Upper lobe of right lung (tissue), 1 donor: ENCODE data around the gene FAT3. TPM values are rescaled to one million over a fixed set of nuclear protein-coding genes. Genes with fewer than 3 reads are reported as not detected.

Experiments used
- ATAC-seq: fragments of 200-7000 bp; cut with Tn5 transposase; one replicate; pipeline ENCODE4 v1.9.1; 2020; ENCODE audit warnings: mild to moderate bottlenecking, moderate library complexity
- DNase-seq: peaks from one replicate; pipeline ENCODE4 v3.0.0-alpha.2; 2020
- H3K27ac ChIP-seq: fragments of 200-600 bp; one replicate; pipeline ENCODE4 v1.8.0; 2022
- H3K27me3 ChIP-seq: fragments of 200-600 bp; one replicate; pipeline ENCODE4 v1.8.0; 2022; ENCODE audit warnings: mild to moderate bottlenecking
- H3K36me3 ChIP-seq: fragments of 200-600 bp; one replicate; pipeline ENCODE4 v1.8.0; 2022
- H3K4me1 ChIP-seq: fragments of 200-600 bp; one replicate; pipeline ENCODE4 v1.8.0; 2022
- H3K4me3 ChIP-seq: fragments of 200-600 bp; one replicate; pipeline ENCODE4 v1.8.0; 2022; ENCODE audit warnings: mild to moderate bottlenecking
- H3K9me3 ChIP-seq: fragments of 200-600 bp; one replicate; pipeline ENCODE4 v1.8.0; 2022
- CTCF ChIP-seq: fragments of 200-600 bp; IDR thresholded peaks from one replicate; pipeline ENCODE4 v1.8.0; 2022; ENCODE audit warnings: antibody characterized with exemption
- intact Hi-C: fragments of 100-400 bp; cut with DNase I; formaldehyde crosslinking; loops from one replicate; pipeline ENCODE4 v1.11.0; 2022
- total RNA-seq: library from RNA; stranded (reverse); fragmentation: NEBNext Ultra II Directional; extraction: Animal tissue kit (Norgen Biotek cat#: 25700); gene quantifications from one replicate; pipeline ENCODE4 v1.2.1, GENCODE V29; 2021
- donor health status: DM: no; HTN: yes; CAD: no; lungs with severe emphysema.

Gene FAT3
- total RNA-seq, 1 donor from 2014 or later, result 6.9 TPM

- no peak overlapping the region for H3K27ac ChIP-seq
- no peak for TF ChIP-seq CTCF
- no peaks in the 10 kb centered on the region for H3K9me3 ChIP-seq
- ATAC-seq, result no peak
- no peaks in the 10 kb centered on the region for H3K36me3 ChIP-seq
- H3K4me3 ChIP-seq, result no peak overlapping the region
- no peaks in the 10 kb centered on the region for H3K4me1 ChIP-seq
- DNase-seq, result no peak
- intact Hi-C loops, result no loop called here
- no peaks in the 10 kb centered on the region for H3K27me3 ChIP-seq
Measured at GRCh38 chr11:92192141-92192540, 32.5 kb upstream of the FAT3 start.

- intact Hi-C loops, result no loop called here
- no peak for ATAC-seq
- Histone ChIP-seq H3K27me3 (no peaks in the 10 kb centered on the region), H3K4me3 (no peak overlapping the region), H3K4me1 (no peaks in the 10 kb centered on the region), H3K27ac (no peak overlapping the region), H3K36me3 (no peaks in the 10 kb centered on the region), H3K9me3 (no peaks in the 10 kb centered on the region)
- no peak for DNase-seq
- no peak for TF ChIP-seq CTCF
Measured at GRCh38 chr11:92198268-92198667, 26.4 kb upstream of the FAT3 start.

GRCh38 chr11:92199991-92200390 is 24.6 kb upstream of the FAT3 start:
- Histone ChIP-seq H3K27ac (no peak overlapping the region), H3K27me3 (no peaks in the 10 kb centered on the region), H3K9me3 (no peaks in the 10 kb centered on the region), H3K4me3 (no peak overlapping the region), H3K36me3 (no peaks in the 10 kb centered on the region), H3K4me1 (no peaks in the 10 kb centered on the region)
- ATAC-seq (no peak), DNase-seq (no peak)
- intact Hi-C loops, result no loop called here
- no peak for TF ChIP-seq CTCF

GRCh38 chr11:92204731-92205130 is 19.9 kb upstream of the FAT3 start:
- H3K27ac ChIP-seq, result no peak overlapping the region
- H3K27me3 ChIP-seq, result no peaks in the 10 kb centered on the region
- H3K4me1 ChIP-seq, result no peaks in the 10 kb centered on the region
- DNase-seq (no peak), ATAC-seq (peak; percentile 72)
- no peak overlapping the region for H3K4me3 ChIP-seq
- intact Hi-C loops, result no loop called here
- no peaks in the 10 kb centered on the region for H3K36me3 ChIP-seq
- TF ChIP-seq CTCF, result no peak
- H3K9me3 ChIP-seq, result no peaks in the 10 kb centered on the region

GRCh38 chr11:92206441-92206840 is 18.2 kb upstream of the FAT3 start:
- Histone ChIP-seq H3K9me3 (no peaks in the 10 kb centered on the region), H3K4me3 (no peak overlapping the region), H3K27ac (no peak overlapping the region), H3K27me3 (no peaks in the 10 kb centered on the region), H3K4me1 (no peaks in the 10 kb centered on the region), H3K36me3 (no peaks in the 10 kb centered on the region)
- intact Hi-C loops, result no loop called here
- ATAC-seq (no peak), DNase-seq (no peak)
- TF ChIP-seq CTCF, result no peak

- ATAC-seq (peak; percentile 43), DNase-seq (no peak)
- no peaks in the 10 kb centered on the region for H3K9me3 ChIP-seq
- no peaks in the 10 kb centered on the region for H3K4me1 ChIP-seq
- TF ChIP-seq CTCF, result peak; percentile 20
- H3K27ac ChIP-seq, result no peak overlapping the region
- H3K4me3 ChIP-seq, result no peak overlapping the region
- H3K36me3 ChIP-seq, result no peaks in the 10 kb centered on the region
- intact Hi-C loops, result no loop called here
- no peaks in the 10 kb centered on the region for H3K27me3 ChIP-seq
Measured at GRCh38 chr11:92211576-92212167, 12.9 kb upstream of the FAT3 start.
